Loucy (cell line): ENCODE measurements around the gene MYBPC2.
A peak's percentile ranks its signal among the peaks of the same experiment; 100 is the strongest.

ENCODE experiments used
- H2AFZ ChIP-seq: fragments of 200-600 bp; sonication (generic); 2 replicates; pipeline ENCODE4 v1.6.0; 2016; ENCODE audit warnings: antibody characterized with exemption, mild to moderate bottlenecking, low read length, moderate library complexity
- H3F3A ChIP-seq: fragments of 200-600 bp; 2 replicates; pipeline ENCODE4 v1.6.0; 2016; ENCODE audit warnings: antibody characterized with exemption, low read depth, mild to moderate bottlenecking
- H3K27me3 ChIP-seq: fragments of 200-600 bp; sonication (generic); 2 replicates; pipeline ENCODE4 v1.6.1; 2014; ENCODE audit warnings: low read length, mild to moderate bottlenecking; ENCODE audit not compliant: insufficient read depth, poor library complexity, severe bottlenecking
- H3K36me3 ChIP-seq: fragments of 200-600 bp; sonication (generic); 2 replicates; pipeline ENCODE4 v1.6.1; 2016; ENCODE audit warnings: low read length; ENCODE audit not compliant: insufficient read depth
- H3K4me1 ChIP-seq: fragments of 200-600 bp; sonication (generic); 2 replicates; pipeline ENCODE4 v1.5.1; 2014; ENCODE audit warnings: low read length, mild to moderate bottlenecking; ENCODE audit not compliant: insufficient read depth, poor library complexity, severe bottlenecking
- H3K4me2 ChIP-seq: fragments of 200-600 bp; sonication (generic); 2 replicates; pipeline ENCODE4 v1.6.0; 2014; ENCODE audit warnings: antibody characterized with exemption, low read length, low read depth, mild to moderate bottlenecking; ENCODE audit not compliant: poor library complexity, severe bottlenecking
- H3K4me3 ChIP-seq: fragments of 200-600 bp; sonication (generic); 2 replicates; pipeline ENCODE4 v1.5.1; 2014; ENCODE audit warnings: low read length, mild to moderate bottlenecking, mixed read lengths; ENCODE audit not compliant: poor library complexity, severe bottlenecking
- H3K79me2 ChIP-seq: fragments of 200-600 bp; sonication (generic); 2 replicates; pipeline ENCODE4 v1.6.1; 2014; ENCODE audit warnings: low read length; ENCODE audit not compliant: insufficient read depth
- H3K9ac ChIP-seq: fragments of 200-600 bp; sonication (generic); 2 replicates; pipeline ENCODE4 v1.6.0; 2014; ENCODE audit warnings: mild to moderate bottlenecking, low read depth, low read length, moderate library complexity; ENCODE audit not compliant: poor library complexity, severe bottlenecking
- H3K9me2 ChIP-seq: fragments of 200-600 bp; sonication (generic); replicated peaks from 2 replicates; pipeline ENCODE4 v1.6.1; 2016; ENCODE audit warnings: low read depth, low read length, mixed read lengths
- H3K9me3 ChIP-seq: fragments of 200-600 bp; sonication (generic); 2 replicates; pipeline ENCODE4 v1.6.1; 2014; ENCODE audit warnings: mild to moderate bottlenecking, antibody characterized with exemption, low read length, low read depth; ENCODE audit not compliant: insufficient read depth
- H4K20me1 ChIP-seq: fragments of 200-600 bp; sonication (generic); 2 replicates; pipeline ENCODE4 v1.6.0; 2014; ENCODE audit warnings: antibody characterized with exemption, low read length, mild to moderate bottlenecking; ENCODE audit not compliant: insufficient read depth, poor library complexity, severe bottlenecking
- CTCF ChIP-seq: fragments of 200-600 bp; sonication (generic); conservative IDR thresholded peaks from 2 replicates; pipeline ENCODE4 v1.5.1; 2014; ENCODE audit warnings: mild to moderate bottlenecking, antibody characterized with exemption, low read length
- EZH2phosphoT487 ChIP-seq: fragments of 200-600 bp; IDR thresholded peaks from 2 replicates; pipeline ENCODE4 v1.6.1; 2018; ENCODE audit warnings: antibody characterized with exemption, mild to moderate bottlenecking, moderate library complexity, borderline replicate concordance

MYBPC2 gene

DNA sequence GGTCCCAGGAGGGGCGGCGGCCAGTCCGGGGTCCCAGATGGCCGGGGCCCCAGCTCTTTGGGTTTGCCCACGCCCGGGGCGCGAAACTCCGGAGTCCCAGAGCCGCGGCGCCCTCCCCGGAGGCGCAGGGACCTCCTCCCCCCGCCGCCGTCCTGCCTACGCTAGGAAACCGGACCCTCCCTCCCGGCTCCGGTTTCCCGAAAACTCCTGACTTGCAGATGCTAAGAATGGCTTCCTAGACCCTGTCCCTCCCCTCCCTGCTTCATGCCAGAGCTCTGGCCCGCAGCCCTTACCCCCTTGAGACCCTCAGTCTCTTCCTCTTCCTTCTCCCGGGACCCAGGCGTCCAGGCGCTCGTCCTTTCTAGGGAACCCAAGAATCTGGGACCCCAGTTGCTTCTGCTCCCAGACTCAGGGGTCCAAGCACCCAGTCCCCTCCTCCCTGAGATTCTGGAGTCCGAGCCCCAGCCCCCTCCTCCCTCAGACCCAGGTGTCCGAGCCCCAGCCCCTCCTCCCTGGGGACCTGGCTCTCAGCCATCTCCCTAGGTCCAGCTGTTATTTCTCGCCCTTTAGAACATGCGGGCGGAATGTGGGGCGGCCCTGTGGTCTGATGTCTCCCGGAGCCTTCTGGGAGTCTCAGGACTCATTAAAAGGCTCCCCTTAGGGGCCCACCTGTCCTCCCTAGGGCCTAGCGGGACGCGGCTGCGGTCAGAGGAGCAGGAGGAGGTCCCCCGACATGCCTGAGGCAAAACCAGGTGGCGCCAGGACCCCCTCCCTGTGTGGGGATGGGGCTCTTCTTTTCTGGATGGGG, at the start of gene MYBPC2:
Gene MYBPC2, plus strand, starts transcription at position 672 of the 808 bp plus-strand sequence. Its CDS starts 62 bp downstream, at position 734.
- Histone ChIP-seq H2AFZ (peak within 1 kb of the TSS; percentile 82), H3F3A (no peaks in the 10 kb centered on the region), H3K36me3 (no peaks in the 10 kb centered on the region), H3K27me3 (no peaks in the 10 kb centered on the region), H3K4me1 (peaks cover 4% of the 10 kb centered on the region), H3K79me2 (no peaks in the 10 kb centered on the region), H3K4me2 (peak within 1 kb of the TSS; percentile 74), H3K9ac (peak within 1 kb of the TSS; percentile 56), H3K4me3 (peak within 1 kb of the TSS; percentile 70), H3K9me3 (no peaks in the 10 kb centered on the region), H4K20me1 (no peaks in the 10 kb centered on the region), H3K9me2 (no peaks in the 10 kb centered on the region)
- TF ChIP-seq CTCF (no peak), EZH2phosphoT487 (no peak)

DNA sequence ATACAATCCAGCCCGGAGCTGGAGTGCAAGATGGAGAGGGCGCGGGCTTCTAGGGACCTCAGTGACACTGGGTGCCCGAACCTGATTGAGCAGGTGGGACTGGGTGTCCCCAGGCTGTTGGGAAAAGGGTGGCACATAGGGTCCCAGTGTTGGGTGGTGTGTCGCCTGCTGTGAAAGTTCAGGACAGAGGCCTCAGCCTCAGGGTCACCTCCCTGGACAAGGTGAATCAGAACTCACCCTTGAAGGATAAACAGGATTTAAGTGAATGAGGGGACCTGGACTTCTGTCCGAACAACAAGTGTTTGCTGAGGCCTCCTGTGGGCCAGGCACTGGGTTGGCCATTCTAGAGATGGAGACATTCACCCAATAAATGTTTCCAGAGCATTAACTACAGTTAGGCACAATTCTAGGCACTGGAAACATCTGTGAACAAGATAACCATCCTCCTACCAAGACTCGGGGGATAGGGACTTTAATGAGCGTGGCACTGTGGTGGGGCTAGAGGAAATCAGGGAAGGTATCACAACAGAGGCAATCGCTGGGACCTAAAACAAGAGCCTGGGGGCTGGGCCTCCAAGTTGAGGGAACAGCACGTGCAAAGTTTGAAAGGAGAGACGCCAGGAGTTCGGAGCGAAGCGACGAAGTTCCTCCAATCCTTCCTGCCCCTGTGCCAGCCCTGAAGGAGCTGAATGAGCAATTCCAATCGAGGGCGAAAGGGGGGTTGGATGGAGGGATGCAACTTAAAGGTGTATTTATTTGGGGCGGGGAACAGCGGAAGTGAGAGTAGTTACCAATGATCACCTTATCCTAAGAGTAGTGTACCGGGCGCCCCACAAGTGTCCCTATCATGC, 49.5 kb upstream of the MYBPC2 start:
- Histone ChIP-seq H3K79me2 (peaks cover 43% of the 10 kb centered on the region), H3K27me3 (no peaks in the 10 kb centered on the region), H3F3A (peaks cover 8% of the 10 kb centered on the region; the same call in 1 of the 2 replicates), H3K9me2 (no peaks in the 10 kb centered on the region), H3K9me3 (no peaks in the 10 kb centered on the region), H3K36me3 (peaks cover 23% of the 10 kb centered on the region; the same call in 1 of the 2 replicates), H2AFZ (no peak overlapping the region), H3K9ac (peak overlapping the region; percentile 10), H4K20me1 (peaks cover 23% of the 10 kb centered on the region), H3K4me1 (peaks cover 15% of the 10 kb centered on the region), H3K4me2 (peak overlapping the region; percentile 15), H3K4me3 (peak overlapping the region; percentile 83)
- TF ChIP-seq EZH2phosphoT487 = no peak
- TF ChIP-seq CTCF = no peak

GRCh38 chr19:50383852-50384684, 48.6 kb upstream of the MYBPC2 start, which contains the start of gene POLD1:
POLD1 (plus strand) TSS chr19:50384347; CDS start chr19:50398852, 14,505 bp downstream.
- H3F3A ChIP-seq = peaks cover 8% of the 10 kb centered on the region; the same call in 1 of the 2 replicates
- peaks cover 15% of the 10 kb centered on the region for H3K4me1 ChIP-seq
- H3K4me3 ChIP-seq = peak within 1 kb of the TSS; percentile 83
- no peaks in the 10 kb centered on the region for H3K9me2 ChIP-seq
- peak within 1 kb of the TSS; percentile 62 for H2AFZ ChIP-seq
- peaks cover 15% of the 10 kb centered on the region; the same call in 1 of the 2 replicates for H3K36me3 ChIP-seq
- H4K20me1 ChIP-seq = peaks cover 25% of the 10 kb centered on the region
- no peak for TF ChIP-seq CTCF
- no peak for TF ChIP-seq EZH2phosphoT487
- H3K79me2 ChIP-seq = peaks cover 47% of the 10 kb centered on the region
- H3K9ac ChIP-seq = peak within 1 kb of the TSS; percentile 80
- peak within 1 kb of the TSS; percentile 89 for H3K4me2 ChIP-seq
- no peaks in the 10 kb centered on the region for H3K9me3 ChIP-seq
- no peaks in the 10 kb centered on the region for H3K27me3 ChIP-seq
